WTC11 (cell line): ENCODE measurements around the gene RFX4. TPM values are rescaled to one million over a fixed set of nuclear protein-coding genes. Genes with fewer than 3 reads are reported as not detected.

Experiments
- ATAC-seq: fragments of 200-7000 bp; cut with Tn5 transposase; 2 replicates; pipeline ENCODE4 v1.10.0; 2021; ENCODE audit warnings: mild to moderate bottlenecking, moderate library complexity
- CTCF ChIA-PET: fragments of 300-600 bp; sonication (Branson Sonifier 250); formaldehyde crosslinking; loops from one replicate; lab custom pipeline; 2021; ENCODE audit warnings: antibody characterized with exemption; lab: Charles Lee
- POLR2A ChIA-PET: fragments of 350-600 bp; sonication (Branson Sonifier 250); formaldehyde crosslinking; loops from one replicate; lab custom pipeline; 2021; ENCODE audit warnings: antibody characterized with exemption; lab: Charles Lee
- DNase-seq: peaks from one replicate; pipeline ENCODE4 v3.0.0; 2021; ENCODE audit warnings: low spot score
- H3K27ac Mint-ChIP-seq: 2 replicates; pipeline ENCODE4 v1.8.0; 2021; ENCODE audit warnings: mixed read lengths
- H3K27me3 Mint-ChIP-seq: 2 replicates; pipeline ENCODE4 v1.8.0; 2021; ENCODE audit warnings: low read depth, mild to moderate bottlenecking, moderate library complexity, mixed read lengths
- H3K36me3 Mint-ChIP-seq: 2 replicates; pipeline ENCODE4 v1.8.0; 2021; ENCODE audit warnings: mixed read lengths
- H3K4me1 Mint-ChIP-seq: 2 replicates; pipeline ENCODE4 v1.8.0; 2022; ENCODE audit warnings: mixed read lengths
- H3K4me3 Mint-ChIP-seq: 2 replicates; pipeline ENCODE4 v1.8.0; 2021; ENCODE audit warnings: mild to moderate bottlenecking, moderate library complexity, mixed read lengths
- H3K9me3 Mint-ChIP-seq: 2 replicates; pipeline ENCODE4 v1.8.0; 2021; ENCODE audit warnings: mixed read lengths
- CREM ChIP-seq: sonication (generic); formaldehyde crosslinking; IDR thresholded peaks from 2 replicates; pipeline ENCODE4 v1.8.1; 2022; ENCODE audit warnings: mild to moderate bottlenecking, missing genetic modification reagents, moderate library complexity
- KAT7 ChIP-seq: sonication (generic); formaldehyde crosslinking; IDR thresholded peaks from 2 replicates; pipeline ENCODE4 v1.8.1; 2023; ENCODE audit warnings: missing genetic modification reagents, mild to moderate bottlenecking, borderline replicate concordance
- NR3C1 ChIP-seq: sonication (generic); formaldehyde crosslinking; conservative IDR thresholded peaks from 2 replicates; pipeline ENCODE4 v1.8.1; 2023; ENCODE audit warnings: low read depth, mild to moderate bottlenecking, missing genetic modification reagents
- RORB ChIP-seq: fragments of 250-450 bp; sonication (Bioruptor Pico); IDR thresholded peaks from 2 replicates; pipeline ENCODE4 v1.9.0; 2021; ENCODE audit warnings: mild to moderate bottlenecking
- SP1 ChIP-seq: sonication (generic); formaldehyde crosslinking; conservative IDR thresholded peaks from 2 replicates; pipeline ENCODE4 v1.8.1; 2022; ENCODE audit warnings: missing genetic modification reagents
- TCF7 ChIP-seq: sonication (generic); formaldehyde crosslinking; IDR thresholded peaks from 2 replicates; pipeline ENCODE4 v1.8.0; 2022; ENCODE audit warnings: mild to moderate bottlenecking, low read depth, missing genetic modification reagents, moderate library complexity
- TEAD4 ChIP-seq: sonication (generic); formaldehyde crosslinking; IDR thresholded peaks from 2 replicates; pipeline ENCODE4 v1.8.0; 2022; ENCODE audit warnings: mild to moderate bottlenecking, missing genetic modification reagents
- ZNF317 ChIP-seq: sonication (generic); formaldehyde crosslinking; IDR thresholded peaks from 2 replicates; pipeline ENCODE4 v1.8.1; 2023; ENCODE audit warnings: low read depth, mild to moderate bottlenecking, moderate library complexity, missing genetic modification reagents, borderline replicate concordance
- total RNA-seq: library from RNA; stranded (reverse); gene quantifications from 3 replicates; pipeline ENCODE4 v1.2.3, GENCODE V29; 2021
- TF ChIP-seq, protein P1 (sequence below): sonication (generic); formaldehyde crosslinking; IDR thresholded peaks from 2 replicates; pipeline ENCODE4 v1.8.1; 2023; ENCODE audit warnings: mild to moderate bottlenecking, missing genetic modification reagents
- TF ChIP-seq, protein P2 (sequence below): sonication (generic); formaldehyde crosslinking; IDR thresholded peaks from 2 replicates; pipeline ENCODE4 v1.8.0; 2023; ENCODE audit warnings: missing genetic modification reagents, mild to moderate bottlenecking, borderline replicate concordance
- TF ChIP-seq, protein P3 (sequence below): fragments of 250-450 bp; sonication (Bioruptor Pico); IDR thresholded peaks from 2 replicates; pipeline ENCODE4 v1.9.0; 2021; ENCODE audit warnings: mild to moderate bottlenecking, borderline replicate concordance
- TF ChIP-seq, protein P4 (sequence below): sonication (generic); formaldehyde crosslinking; IDR thresholded peaks from 2 replicates; pipeline ENCODE4 v1.8.1; 2023; ENCODE audit warnings: mild to moderate bottlenecking, missing genetic modification reagents, borderline replicate concordance

RFX4 gene
- total RNA-seq, 1 experiment from 2014 or later = 0.26 TPM

DNA sequence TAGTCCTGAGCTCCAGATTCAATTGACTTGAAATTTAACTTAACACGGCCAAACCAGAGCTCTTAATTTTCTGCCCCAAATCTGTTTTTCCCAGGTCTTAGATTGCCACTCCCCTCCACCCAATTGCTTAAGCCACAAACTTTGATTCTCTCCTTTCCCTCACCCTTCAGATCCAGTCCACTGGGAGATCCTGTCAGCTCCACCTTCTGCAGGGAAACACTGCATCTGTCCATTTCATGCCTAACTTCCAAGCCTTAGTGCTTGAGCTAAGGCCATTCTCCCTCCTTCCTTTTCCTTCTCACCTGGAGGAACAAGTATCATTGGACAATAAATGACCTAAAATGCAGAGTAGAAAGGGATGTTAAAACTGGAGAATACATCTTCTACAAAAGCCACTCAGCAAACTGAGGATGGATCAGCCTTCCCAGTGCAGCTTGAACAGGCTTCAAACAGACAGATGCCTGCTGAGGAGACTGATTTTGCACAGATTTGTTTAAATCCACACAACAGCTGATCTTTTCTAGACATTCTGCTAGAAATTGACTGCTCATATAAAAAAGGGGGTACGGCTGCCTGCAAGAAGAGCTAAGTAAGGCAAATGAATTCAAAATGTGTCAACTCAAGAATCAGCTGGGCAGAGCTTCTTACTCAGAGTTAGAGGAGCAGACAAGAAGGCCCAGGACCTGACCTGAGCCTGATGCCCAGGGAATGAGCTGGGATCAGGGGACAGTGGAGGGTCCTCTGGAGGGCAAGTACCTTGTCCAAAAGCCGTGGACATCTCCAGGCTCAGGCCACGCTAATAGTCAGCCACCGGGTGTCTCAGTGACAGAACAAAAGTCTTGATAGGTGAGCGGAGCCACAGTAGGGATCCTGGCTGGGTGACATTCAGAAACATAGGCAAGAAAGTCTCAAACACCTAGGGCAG is 110.4 kb downstream of the RFX4 start:
- no peaks in the 10 kb centered on the region for H3K36me3 Mint-ChIP-seq
- H3K9me3 Mint-ChIP-seq = peaks cover 4% of the 10 kb centered on the region; the same call in 1 of the 2 replicates
- CTCF ChIA-PET = interaction anchor here (0.7 to 1.6 kb wide), 2 partner anchors 97 to 149 kb away, joined by 3 read pairs; no protein-coding TSS in a partner anchor
- no peak overlapping the region for H3K27ac Mint-ChIP-seq
- no peak overlapping the region for H3K4me3 Mint-ChIP-seq
- TF ChIP-seq RORB (CRISPR knock-in tag) (no peak), TCF7 (CRISPR knock-in tag) (no peak), NR3C1 (CRISPR knock-in tag) (no peak), KAT7 (CRISPR knock-in tag) (no peak), ZNF317 (CRISPR knock-in tag) (no peak), TEAD4 (CRISPR knock-in tag) (no peak), CREM (CRISPR knock-in tag) (no peak), SP1 (CRISPR knock-in tag) (no peak)
- TF ChIP-seq, protein P1, sequence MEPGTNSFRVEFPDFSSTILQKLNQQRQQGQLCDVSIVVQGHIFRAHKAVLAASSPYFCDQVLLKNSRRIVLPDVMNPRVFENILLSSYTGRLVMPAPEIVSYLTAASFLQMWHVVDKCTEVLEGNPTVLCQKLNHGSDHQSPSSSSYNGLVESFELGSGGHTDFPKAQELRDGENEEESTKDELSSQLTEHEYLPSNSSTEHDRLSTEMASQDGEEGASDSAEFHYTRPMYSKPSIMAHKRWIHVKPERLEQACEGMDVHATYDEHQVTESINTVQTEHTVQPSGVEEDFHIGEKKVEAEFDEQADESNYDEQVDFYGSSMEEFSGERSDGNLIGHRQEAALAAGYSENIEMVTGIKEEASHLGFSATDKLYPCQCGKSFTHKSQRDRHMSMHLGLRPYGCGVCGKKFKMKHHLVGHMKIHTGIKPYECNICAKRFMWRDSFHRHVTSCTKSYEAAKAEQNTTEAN = no peak
- TF ChIP-seq, protein P2, sequence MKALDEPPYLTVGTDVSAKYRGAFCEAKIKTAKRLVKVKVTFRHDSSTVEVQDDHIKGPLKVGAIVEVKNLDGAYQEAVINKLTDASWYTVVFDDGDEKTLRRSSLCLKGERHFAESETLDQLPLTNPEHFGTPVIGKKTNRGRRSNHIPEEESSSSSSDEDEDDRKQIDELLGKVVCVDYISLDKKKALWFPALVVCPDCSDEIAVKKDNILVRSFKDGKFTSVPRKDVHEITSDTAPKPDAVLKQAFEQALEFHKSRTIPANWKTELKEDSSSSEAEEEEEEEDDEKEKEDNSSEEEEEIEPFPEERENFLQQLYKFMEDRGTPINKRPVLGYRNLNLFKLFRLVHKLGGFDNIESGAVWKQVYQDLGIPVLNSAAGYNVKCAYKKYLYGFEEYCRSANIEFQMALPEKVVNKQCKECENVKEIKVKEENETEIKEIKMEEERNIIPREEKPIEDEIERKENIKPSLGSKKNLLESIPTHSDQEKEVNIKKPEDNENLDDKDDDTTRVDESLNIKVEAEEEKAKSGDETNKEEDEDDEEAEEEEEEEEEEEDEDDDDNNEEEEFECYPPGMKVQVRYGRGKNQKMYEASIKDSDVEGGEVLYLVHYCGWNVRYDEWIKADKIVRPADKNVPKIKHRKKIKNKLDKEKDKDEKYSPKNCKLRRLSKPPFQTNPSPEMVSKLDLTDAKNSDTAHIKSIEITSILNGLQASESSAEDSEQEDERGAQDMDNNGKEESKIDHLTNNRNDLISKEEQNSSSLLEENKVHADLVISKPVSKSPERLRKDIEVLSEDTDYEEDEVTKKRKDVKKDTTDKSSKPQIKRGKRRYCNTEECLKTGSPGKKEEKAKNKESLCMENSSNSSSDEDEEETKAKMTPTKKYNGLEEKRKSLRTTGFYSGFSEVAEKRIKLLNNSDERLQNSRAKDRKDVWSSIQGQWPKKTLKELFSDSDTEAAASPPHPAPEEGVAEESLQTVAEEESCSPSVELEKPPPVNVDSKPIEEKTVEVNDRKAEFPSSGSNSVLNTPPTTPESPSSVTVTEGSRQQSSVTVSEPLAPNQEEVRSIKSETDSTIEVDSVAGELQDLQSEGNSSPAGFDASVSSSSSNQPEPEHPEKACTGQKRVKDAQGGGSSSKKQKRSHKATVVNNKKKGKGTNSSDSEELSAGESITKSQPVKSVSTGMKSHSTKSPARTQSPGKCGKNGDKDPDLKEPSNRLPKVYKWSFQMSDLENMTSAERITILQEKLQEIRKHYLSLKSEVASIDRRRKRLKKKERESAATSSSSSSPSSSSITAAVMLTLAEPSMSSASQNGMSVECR (CRISPR knock-in tag) = no peak
- TF ChIP-seq, protein P3, sequence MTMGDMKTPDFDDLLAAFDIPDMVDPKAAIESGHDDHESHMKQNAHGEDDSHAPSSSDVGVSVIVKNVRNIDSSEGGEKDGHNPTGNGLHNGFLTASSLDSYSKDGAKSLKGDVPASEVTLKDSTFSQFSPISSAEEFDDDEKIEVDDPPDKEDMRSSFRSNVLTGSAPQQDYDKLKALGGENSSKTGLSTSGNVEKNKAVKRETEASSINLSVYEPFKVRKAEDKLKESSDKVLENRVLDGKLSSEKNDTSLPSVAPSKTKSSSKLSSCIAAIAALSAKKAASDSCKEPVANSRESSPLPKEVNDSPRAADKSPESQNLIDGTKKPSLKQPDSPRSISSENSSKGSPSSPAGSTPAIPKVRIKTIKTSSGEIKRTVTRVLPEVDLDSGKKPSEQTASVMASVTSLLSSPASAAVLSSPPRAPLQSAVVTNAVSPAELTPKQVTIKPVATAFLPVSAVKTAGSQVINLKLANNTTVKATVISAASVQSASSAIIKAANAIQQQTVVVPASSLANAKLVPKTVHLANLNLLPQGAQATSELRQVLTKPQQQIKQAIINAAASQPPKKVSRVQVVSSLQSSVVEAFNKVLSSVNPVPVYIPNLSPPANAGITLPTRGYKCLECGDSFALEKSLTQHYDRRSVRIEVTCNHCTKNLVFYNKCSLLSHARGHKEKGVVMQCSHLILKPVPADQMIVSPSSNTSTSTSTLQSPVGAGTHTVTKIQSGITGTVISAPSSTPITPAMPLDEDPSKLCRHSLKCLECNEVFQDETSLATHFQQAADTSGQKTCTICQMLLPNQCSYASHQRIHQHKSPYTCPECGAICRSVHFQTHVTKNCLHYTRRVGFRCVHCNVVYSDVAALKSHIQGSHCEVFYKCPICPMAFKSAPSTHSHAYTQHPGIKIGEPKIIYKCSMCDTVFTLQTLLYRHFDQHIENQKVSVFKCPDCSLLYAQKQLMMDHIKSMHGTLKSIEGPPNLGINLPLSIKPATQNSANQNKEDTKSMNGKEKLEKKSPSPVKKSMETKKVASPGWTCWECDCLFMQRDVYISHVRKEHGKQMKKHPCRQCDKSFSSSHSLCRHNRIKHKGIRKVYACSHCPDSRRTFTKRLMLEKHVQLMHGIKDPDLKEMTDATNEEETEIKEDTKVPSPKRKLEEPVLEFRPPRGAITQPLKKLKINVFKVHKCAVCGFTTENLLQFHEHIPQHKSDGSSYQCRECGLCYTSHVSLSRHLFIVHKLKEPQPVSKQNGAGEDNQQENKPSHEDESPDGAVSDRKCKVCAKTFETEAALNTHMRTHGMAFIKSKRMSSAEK (CRISPR knock-in tag) = no peak
- TF ChIP-seq, protein P4, sequence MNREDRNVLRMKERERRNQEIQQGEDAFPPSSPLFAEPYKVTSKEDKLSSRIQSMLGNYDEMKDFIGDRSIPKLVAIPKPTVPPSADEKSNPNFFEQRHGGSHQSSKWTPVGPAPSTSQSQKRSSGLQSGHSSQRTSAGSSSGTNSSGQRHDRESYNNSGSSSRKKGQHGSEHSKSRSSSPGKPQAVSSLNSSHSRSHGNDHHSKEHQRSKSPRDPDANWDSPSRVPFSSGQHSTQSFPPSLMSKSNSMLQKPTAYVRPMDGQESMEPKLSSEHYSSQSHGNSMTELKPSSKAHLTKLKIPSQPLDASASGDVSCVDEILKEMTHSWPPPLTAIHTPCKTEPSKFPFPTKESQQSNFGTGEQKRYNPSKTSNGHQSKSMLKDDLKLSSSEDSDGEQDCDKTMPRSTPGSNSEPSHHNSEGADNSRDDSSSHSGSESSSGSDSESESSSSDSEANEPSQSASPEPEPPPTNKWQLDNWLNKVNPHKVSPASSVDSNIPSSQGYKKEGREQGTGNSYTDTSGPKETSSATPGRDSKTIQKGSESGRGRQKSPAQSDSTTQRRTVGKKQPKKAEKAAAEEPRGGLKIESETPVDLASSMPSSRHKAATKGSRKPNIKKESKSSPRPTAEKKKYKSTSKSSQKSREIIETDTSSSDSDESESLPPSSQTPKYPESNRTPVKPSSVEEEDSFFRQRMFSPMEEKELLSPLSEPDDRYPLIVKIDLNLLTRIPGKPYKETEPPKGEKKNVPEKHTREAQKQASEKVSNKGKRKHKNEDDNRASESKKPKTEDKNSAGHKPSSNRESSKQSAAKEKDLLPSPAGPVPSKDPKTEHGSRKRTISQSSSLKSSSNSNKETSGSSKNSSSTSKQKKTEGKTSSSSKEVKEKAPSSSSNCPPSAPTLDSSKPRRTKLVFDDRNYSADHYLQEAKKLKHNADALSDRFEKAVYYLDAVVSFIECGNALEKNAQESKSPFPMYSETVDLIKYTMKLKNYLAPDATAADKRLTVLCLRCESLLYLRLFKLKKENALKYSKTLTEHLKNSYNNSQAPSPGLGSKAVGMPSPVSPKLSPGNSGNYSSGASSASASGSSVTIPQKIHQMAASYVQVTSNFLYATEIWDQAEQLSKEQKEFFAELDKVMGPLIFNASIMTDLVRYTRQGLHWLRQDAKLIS (CRISPR knock-in tag) = no peak
- H3K4me1 Mint-ChIP-seq = no peaks in the 10 kb centered on the region
- no peak for DNase-seq
- no peak for ATAC-seq
- POLR2A ChIA-PET = no interaction called here
- no peaks in the 10 kb centered on the region for H3K27me3 Mint-ChIP-seq
